K562 (cell line): ENCODE results near the gene SYNGR3.

Experiments
- CTCF ChIP-seq, 3 experiments: IDR thresholded peaks in 2 of 3; conservative IDR thresholded peaks in 1 of 3; 2 replicates each; pipeline ENCODE4 v1.5.1; 2011 to 2012; ENCODE audit warnings: low read length in 3 of 3, mild to moderate bottlenecking in 3 of 3, control low read depth in 2 of 3, improper control_type of control experiment in 1 of 3, inconsistent platforms in 1 of 3, low read depth in 1 of 3, mixed read lengths in 1 of 3, moderate library complexity in 1 of 3; ENCODE audit not compliant: insufficient read depth in 2 of 3
- JUND ChIP-seq, 2 experiments: IDR thresholded peaks; 2 replicates in 1 of 2; 3 replicates in 1 of 2; pipeline ENCODE4 v1.6.1; 2011; ENCODE audit warnings: borderline replicate concordance in 2 of 2, low read depth in 2 of 2, low read length in 2 of 2, improper control_type of control experiment in 1 of 2, missing biosample characterization in 1 of 2, missing genetic modification characterization in 1 of 2, missing genetic modification reagents in 1 of 2

- no peak for TF ChIP-seq JUND (IDR thresholded peaks at IDR 0.05; ENCODE audit: borderline replicate concordance, low read depth, low read length)
- no peak for TF ChIP-seq JUND (tag; IDR thresholded peaks at IDR 0.05; ENCODE audit: borderline replicate concordance, low read depth, low read length)
- TF ChIP-seq CTCF (IDR thresholded peaks at IDR 0.05 in 2 of 3, conservative IDR thresholded peaks at IDR 0.05 in 1 of 3; ENCODE audit: insufficient read depth in 2 of 3, low read depth in 1 of 3, low read length in 3 of 3): no peak
Observed at GRCh38 chr16:1984347-1985225, 5.2 kb upstream of the SYNGR3 start.
